ENCODE measurements around the gene ANP32A.
"Not testable (repeated sequence)": the region's sequence is repeated elsewhere in the genome, so short reads cannot be mapped to it uniquely, and the experiment has no call there.

The ANP32A gene

DNA sequence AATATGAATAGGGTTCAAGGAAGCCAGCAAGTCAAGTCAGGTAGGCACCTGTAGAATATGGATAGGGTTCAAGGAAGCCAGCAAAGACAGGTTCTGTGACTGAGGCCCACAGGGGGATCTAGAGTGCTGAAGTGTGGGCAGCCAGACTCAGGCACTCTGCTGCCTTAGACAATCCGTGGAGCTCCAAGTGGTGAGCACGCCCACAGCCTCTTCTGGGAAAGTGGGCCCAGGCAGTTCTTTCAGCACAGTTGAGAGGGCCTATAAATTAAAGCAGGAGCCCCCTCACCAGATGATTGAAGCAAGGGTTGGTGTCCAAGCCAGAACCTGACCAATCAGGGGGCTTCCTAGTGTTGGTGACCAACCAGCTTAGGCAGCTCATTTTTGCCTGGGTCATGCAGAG lies 51.0 kb downstream of the ANP32A start:
- H3K36me3 ChIP-seq (ENCODE audit: insufficient read depth, low read length): no peaks in the 10 kb centered on the region
- H3K4me1 ChIP-seq (ENCODE audit: control insufficient read depth, insufficient read depth, low read length, unreplicated experiment): peaks cover 9% of the 10 kb centered on the region
- no peaks in the 10 kb centered on the region for H3K79me2 ChIP-seq (ENCODE audit: control insufficient read depth, insufficient read depth, low read length, unreplicated experiment)

DNA sequence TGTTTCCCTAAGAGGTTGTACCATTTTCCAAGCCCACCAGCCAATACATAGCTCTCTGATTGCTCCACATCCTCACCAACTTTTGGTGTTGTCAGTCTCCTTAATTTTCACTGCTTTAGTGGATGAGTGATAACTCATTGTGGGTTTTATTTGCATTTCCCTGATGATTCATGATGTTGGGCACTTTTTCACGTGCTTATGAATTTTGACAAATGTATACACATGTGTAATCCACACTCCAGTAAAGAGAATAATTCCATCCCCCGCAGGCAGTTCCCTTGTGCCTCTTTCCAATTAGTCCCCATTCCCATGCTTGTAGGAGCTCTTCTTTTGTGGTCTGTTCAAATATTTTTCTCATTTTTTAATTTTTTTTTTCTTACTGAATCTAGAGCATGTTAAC lies 52.4 kb downstream of the ANP32A start:
- H3K27me3 ChIP-seq (ENCODE audit: insufficient read depth, low read length): no peaks in the 10 kb centered on the region
- H2AFZ ChIP-seq (ENCODE audit: low read length, unreplicated experiment): no peak overlapping the region
- no peaks in the 10 kb centered on the region for H3K79me2 ChIP-seq (ENCODE audit: control insufficient read depth, insufficient read depth, low read length, unreplicated experiment)
- no peak overlapping the region for H3K4me3 ChIP-seq (ENCODE audit: low read depth, low read length)
- H3K27ac ChIP-seq (ENCODE audit: low read depth, low read length): no peak overlapping the region
- H3K36me3 ChIP-seq (ENCODE audit: insufficient read depth, low read length): no peaks in the 10 kb centered on the region
- H3K4me1 ChIP-seq (ENCODE audit: control insufficient read depth, insufficient read depth, low read length, unreplicated experiment): peaks cover 9% of the 10 kb centered on the region

More for the DNA sequence above, 51.0 kb downstream of the ANP32A start:
- no peak overlapping the region for H2AFZ ChIP-seq (ENCODE audit: low read length, unreplicated experiment)
- H3K27ac ChIP-seq (ENCODE audit: low read depth, low read length): no peak overlapping the region
- H3K27me3 ChIP-seq (ENCODE audit: insufficient read depth, low read length): no peaks in the 10 kb centered on the region
- no peak overlapping the region for H3K4me3 ChIP-seq (ENCODE audit: low read depth, low read length)

DNA sequence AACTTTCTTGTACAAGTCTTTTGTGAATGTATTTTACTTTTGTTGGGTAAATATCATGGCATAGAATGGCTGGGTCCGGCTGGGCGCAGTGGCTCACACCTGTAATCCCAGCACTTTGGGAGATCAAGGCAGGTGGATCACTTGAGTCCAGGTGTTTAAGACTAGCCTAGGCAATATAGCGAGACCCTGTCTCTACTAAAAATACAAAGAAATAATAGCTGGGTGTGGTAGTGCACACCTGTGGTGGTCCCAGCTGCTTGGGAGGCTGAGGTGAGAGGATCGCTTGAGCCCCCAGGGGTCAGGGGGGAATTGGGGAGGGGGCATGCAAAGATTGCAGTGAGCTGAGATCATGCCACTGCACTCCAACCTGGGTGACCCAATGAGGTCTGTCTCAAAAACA lies 52.9 kb downstream of the ANP32A start:
- Histone ChIP-seq H3K36me3 (ENCODE audit: insufficient read depth, low read length) (no peaks in the 10 kb centered on the region), H3K27me3 (ENCODE audit: insufficient read depth, low read length) (no peaks in the 10 kb centered on the region), H3K27ac (ENCODE audit: low read depth, low read length) (no peak overlapping the region), H2AFZ (ENCODE audit: low read length, unreplicated experiment) (no peak overlapping the region), H3K79me2 (ENCODE audit: control insufficient read depth, insufficient read depth, low read length, unreplicated experiment) (no peaks in the 10 kb centered on the region), H3K4me1 (ENCODE audit: control insufficient read depth, insufficient read depth, low read length, unreplicated experiment) (peaks cover 9% of the 10 kb centered on the region), H3K4me3 (ENCODE audit: low read depth, low read length) (no peak overlapping the region)

DNA sequence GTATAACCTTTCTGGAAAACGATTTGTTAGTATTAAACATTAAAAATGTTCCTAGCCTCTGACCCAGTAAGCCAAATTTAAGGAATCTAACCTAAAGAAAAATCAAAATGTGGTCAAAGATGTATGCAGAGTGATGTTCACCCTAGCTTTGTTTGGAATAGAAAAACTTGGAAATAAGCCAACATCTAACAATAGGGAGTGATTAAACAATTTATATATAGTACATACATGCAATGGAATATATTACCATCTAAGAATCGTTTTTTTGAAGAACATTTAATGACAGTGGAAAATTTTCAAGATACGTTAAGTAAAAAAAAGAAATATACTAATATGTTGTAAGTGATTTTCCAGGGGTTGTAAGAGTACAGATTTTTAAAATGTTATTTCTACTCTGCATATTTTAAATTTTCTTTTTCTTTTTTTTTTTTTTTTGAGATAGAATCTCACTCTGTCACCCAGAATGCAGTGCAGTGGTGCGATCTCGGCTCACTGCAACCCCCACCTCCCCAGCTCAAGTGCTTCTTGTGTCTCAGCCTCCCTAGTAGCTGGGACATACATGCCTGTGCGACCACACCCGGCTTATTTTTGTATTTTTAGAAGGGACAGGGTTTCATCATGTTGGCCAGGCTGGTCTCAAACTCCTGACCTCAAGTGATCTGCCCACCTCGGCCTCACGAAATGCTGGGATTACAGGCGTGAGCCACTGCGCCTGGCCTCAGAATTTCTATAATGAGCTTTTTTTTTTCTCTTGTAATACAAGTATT lies 54.9 kb downstream of the ANP32A start:
- no peaks in the 10 kb centered on the region for H3K79me2 ChIP-seq (ENCODE audit: control insufficient read depth, insufficient read depth, low read length, unreplicated experiment)
- H3K4me3 ChIP-seq (ENCODE audit: low read depth, low read length): no peak overlapping the region
- H3K27me3 ChIP-seq (ENCODE audit: insufficient read depth, low read length): no peaks in the 10 kb centered on the region; the same call in 1 of the 2 replicates
- H3K36me3 ChIP-seq (ENCODE audit: insufficient read depth, low read length): no peaks in the 10 kb centered on the region
- H3K27ac ChIP-seq (ENCODE audit: low read depth, low read length): no peak overlapping the region
- H3K4me1 ChIP-seq (ENCODE audit: control insufficient read depth, insufficient read depth, low read length, unreplicated experiment): peaks cover 9% of the 10 kb centered on the region
- H2AFZ ChIP-seq (ENCODE audit: low read length, unreplicated experiment): no peak overlapping the region

DNA sequence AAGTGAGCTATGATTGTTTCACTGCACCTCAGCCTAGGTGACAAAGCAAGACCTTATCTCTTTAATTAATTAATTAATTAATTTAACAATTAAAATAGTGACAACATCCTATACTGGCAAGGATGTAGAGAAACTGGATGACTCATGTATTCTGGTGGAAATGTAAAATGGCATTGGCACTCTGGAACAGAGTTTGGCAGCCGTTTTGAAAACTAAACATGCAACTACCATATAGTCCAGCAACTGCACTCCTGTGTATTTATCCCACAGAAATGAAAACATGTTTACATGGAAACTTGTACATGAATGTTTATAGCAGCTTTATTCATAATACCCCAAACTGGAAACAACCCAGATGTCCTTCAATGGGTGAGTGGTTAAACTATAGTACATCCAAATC lies 56.6 kb downstream of the ANP32A start:
- no peaks in the 10 kb centered on the region; the same call in 1 of the 2 replicates for H3K27me3 ChIP-seq (ENCODE audit: insufficient read depth, low read length)

DNA sequence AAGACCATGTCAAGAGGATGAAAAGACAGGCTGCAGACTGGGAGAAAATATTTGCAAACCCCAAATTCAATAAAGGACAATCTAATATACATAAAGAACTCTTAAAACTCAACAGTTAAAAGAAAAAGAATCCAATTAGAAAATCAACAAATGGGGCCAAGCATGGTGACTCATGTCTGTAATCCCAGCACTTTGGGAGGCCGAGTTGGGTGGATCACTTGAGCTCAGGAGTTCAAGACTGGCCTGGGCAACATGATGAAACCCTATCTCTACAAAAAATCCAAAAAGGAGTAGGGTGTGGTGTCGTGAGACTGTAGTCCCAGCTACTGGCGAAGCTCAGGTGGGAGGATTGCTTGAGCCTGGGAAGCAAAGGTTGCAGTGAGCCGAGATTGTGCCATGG lies 57.6 kb downstream of the ANP32A start:
- H3K27ac ChIP-seq (ENCODE audit: low read depth, low read length): no peak overlapping the region
- H3K79me2 ChIP-seq (ENCODE audit: control insufficient read depth, insufficient read depth, low read length, unreplicated experiment): no peaks in the 10 kb centered on the region
- peaks cover 3% of the 10 kb centered on the region for H3K4me1 ChIP-seq (ENCODE audit: control insufficient read depth, insufficient read depth, low read length, unreplicated experiment)
- no peak overlapping the region for H3K4me3 ChIP-seq (ENCODE audit: low read depth, low read length)
- H3K36me3 ChIP-seq (ENCODE audit: insufficient read depth, low read length): no peaks in the 10 kb centered on the region
- H3K27me3 ChIP-seq (ENCODE audit: insufficient read depth, low read length): no peaks in the 10 kb centered on the region; the same call in 1 of the 2 replicates
- H2AFZ ChIP-seq (ENCODE audit: low read length, unreplicated experiment): no peak overlapping the region

More for the DNA sequence above, 56.6 kb downstream of the ANP32A start:
- Histone ChIP-seq H3K79me2 (ENCODE audit: control insufficient read depth, insufficient read depth, low read length, unreplicated experiment) (no peaks in the 10 kb centered on the region), H2AFZ (ENCODE audit: low read length, unreplicated experiment) (no peak overlapping the region), H3K4me1 (ENCODE audit: control insufficient read depth, insufficient read depth, low read length, unreplicated experiment) (peaks cover 9% of the 10 kb centered on the region), H3K36me3 (ENCODE audit: insufficient read depth, low read length) (no peaks in the 10 kb centered on the region), H3K27ac (ENCODE audit: low read depth, low read length) (no peak overlapping the region), H3K4me3 (ENCODE audit: low read depth, low read length) (no peak overlapping the region)

DNA sequence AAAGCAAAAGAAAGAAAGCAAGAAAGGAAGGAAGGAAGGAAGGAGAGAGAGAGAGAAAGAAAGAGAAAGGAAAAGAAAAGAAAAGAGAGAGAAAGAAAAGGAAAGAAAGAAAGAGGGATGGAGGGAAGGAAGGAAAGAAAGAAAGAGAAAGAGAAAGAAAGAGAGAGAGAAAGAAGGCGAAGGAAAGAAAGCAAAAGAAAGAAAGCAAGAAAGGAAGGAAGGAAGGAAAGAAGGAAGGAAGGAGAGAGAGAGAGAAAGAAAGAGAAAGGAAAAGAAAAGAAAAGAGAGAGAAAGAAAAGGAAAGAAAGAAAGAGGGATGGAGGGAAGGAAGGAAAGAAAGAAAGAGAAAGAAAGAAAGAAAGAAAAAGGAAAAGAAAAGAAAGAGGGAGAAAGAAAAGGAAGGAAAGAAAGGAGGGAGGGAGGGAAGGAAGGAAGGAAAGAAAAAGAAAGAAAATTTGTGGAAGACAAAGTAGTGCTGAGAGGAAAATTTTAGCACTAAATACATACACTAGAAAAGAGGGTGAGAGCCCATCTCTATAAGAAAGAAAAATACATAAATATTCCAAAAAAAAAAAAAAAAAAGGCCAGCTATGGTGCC lies 60.6 kb downstream of the ANP32A start:
- not testable (repeated sequence) for H2AFZ ChIP-seq (ENCODE audit: low read length, unreplicated experiment); H3K79me2 ChIP-seq (ENCODE audit: control insufficient read depth, insufficient read depth, low read length, unreplicated experiment); H3K4me1 ChIP-seq (ENCODE audit: control insufficient read depth, insufficient read depth, low read length, unreplicated experiment); H3K36me3 ChIP-seq (ENCODE audit: insufficient read depth, low read length); H3K27ac ChIP-seq (ENCODE audit: low read depth, low read length); H3K4me3 ChIP-seq (ENCODE audit: low read depth, low read length); H3K27me3 ChIP-seq (ENCODE audit: insufficient read depth, low read length)

DNA sequence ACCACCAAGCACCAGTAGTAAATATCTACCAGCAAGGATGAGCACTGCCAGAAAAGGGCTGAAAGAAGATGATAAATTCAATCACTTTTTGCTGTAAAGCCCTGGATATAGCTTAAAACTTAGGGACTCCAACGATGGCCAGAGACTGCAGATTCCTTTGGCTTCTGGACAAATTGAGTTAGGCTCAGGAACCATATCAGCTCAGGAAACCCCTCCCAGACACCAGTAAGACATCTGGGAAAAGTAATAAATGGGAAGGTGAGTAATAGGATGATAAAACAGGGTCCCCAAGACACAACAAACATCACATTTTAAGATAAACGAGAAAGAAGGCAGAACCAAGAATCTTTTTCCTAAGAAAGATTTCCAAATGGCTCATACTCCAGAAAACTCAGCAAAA lies 65.0 kb downstream of the ANP32A start:
- Histone ChIP-seq H2AFZ (ENCODE audit: low read length, unreplicated experiment) (no peak overlapping the region), H3K79me2 (ENCODE audit: control insufficient read depth, insufficient read depth, low read length, unreplicated experiment) (no peaks in the 10 kb centered on the region), H3K4me3 (ENCODE audit: low read depth, low read length) (no peak overlapping the region), H3K4me1 (ENCODE audit: control insufficient read depth, insufficient read depth, low read length, unreplicated experiment) (no peaks in the 10 kb centered on the region), H3K36me3 (ENCODE audit: insufficient read depth, low read length) (no peaks in the 10 kb centered on the region), H3K27ac (ENCODE audit: low read depth, low read length) (no peak overlapping the region), H3K27me3 (ENCODE audit: insufficient read depth, low read length) (0 out of 2 replicates have a peak, but pooled peaks cover 3% of the 10 kb centered on the region)

DNA sequence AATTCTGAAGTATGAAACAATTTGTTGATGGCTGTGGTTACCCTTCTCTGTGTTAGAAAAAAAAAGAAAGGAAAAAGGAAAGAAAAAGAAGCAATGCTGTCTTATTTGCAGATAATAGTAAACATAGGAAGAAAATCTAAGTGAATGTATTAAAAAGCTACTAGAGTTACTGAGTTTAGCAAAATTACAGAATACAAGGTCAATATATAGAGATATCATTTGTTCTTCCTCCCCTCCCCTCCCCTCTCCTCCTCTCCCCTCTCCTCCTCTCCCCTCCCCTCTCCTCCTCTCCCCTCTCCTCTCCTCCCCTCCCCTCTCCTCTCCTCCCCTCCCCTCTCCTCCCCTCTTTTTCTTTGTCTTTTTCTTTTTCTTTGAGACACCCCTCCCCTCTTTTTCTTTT lies 69.1 kb downstream of the ANP32A start:
- Histone ChIP-seq H3K4me3 (ENCODE audit: low read depth, low read length) (no peak overlapping the region), H3K27me3 (ENCODE audit: insufficient read depth, low read length) (peaks cover 11% of the 10 kb centered on the region; the same call in 1 of the 2 replicates), H3K79me2 (ENCODE audit: control insufficient read depth, insufficient read depth, low read length, unreplicated experiment) (no peaks in the 10 kb centered on the region), H3K36me3 (ENCODE audit: insufficient read depth, low read length) (no peaks in the 10 kb centered on the region), H3K4me1 (ENCODE audit: control insufficient read depth, insufficient read depth, low read length, unreplicated experiment) (no peaks in the 10 kb centered on the region), H3K27ac (ENCODE audit: low read depth, low read length) (no peak overlapping the region), H2AFZ (ENCODE audit: low read length, unreplicated experiment) (no peak overlapping the region)

DNA sequence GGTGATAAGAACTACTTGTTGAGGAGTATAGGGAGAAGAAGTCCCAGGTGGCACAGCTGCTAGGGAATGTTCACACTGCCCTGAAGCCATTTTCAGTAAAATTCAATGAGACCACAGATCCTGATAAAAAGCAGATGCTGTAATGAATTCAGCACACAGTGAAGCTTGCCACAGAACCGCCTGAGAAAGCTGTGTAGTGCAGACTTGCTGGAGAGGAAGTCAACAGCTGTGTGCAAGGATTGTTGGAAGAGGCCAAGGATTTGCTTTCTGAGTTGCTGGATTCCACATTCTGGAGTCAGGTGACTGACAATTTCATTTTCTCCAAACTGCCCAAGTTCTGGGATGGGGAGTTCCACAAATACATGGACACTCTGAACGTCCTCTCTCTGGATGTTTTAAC lies 70.9 kb downstream of the ANP32A start:
- no peak overlapping the region for H3K4me3 ChIP-seq (ENCODE audit: low read depth, low read length)
- H3K36me3 ChIP-seq (ENCODE audit: insufficient read depth, low read length): no peaks in the 10 kb centered on the region
- no peak overlapping the region for H2AFZ ChIP-seq (ENCODE audit: low read length, unreplicated experiment)
- no peak overlapping the region for H3K27ac ChIP-seq (ENCODE audit: low read depth, low read length)
- H3K4me1 ChIP-seq (ENCODE audit: control insufficient read depth, insufficient read depth, low read length, unreplicated experiment): no peaks in the 10 kb centered on the region
- H3K79me2 ChIP-seq (ENCODE audit: control insufficient read depth, insufficient read depth, low read length, unreplicated experiment): no peaks in the 10 kb centered on the region
- H3K27me3 ChIP-seq (ENCODE audit: insufficient read depth, low read length): peaks cover 8% of the 10 kb centered on the region; the same call in 1 of the 2 replicates

DNA sequence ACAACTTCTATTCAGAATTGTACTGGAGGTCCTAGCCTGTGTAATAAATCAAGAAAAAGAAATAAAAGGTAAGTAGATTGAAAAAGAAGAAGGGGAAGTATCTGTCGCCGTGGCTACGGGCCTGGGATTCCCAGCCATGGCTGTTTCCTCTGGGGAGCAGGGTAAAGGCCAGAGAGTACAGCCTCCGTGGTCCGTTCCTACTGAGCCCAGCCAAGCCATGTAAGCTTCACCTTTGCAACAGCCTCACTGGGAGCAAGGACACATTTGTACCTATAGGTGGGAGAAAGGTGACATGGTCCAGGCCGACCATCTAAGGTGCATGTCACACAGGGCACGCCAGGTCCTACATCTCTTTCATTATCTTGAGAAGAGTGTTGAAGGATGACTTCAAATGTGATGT lies 71.3 kb downstream of the ANP32A start:
- no peaks in the 10 kb centered on the region for H3K79me2 ChIP-seq (ENCODE audit: control insufficient read depth, insufficient read depth, low read length, unreplicated experiment)
- H3K4me3 ChIP-seq (ENCODE audit: low read depth, low read length): no peak overlapping the region
- H3K36me3 ChIP-seq (ENCODE audit: insufficient read depth, low read length): no peaks in the 10 kb centered on the region
- H2AFZ ChIP-seq (ENCODE audit: low read length, unreplicated experiment): no peak overlapping the region
- H3K4me1 ChIP-seq (ENCODE audit: control insufficient read depth, insufficient read depth, low read length, unreplicated experiment): no peaks in the 10 kb centered on the region
- peaks cover 8% of the 10 kb centered on the region; the same call in 1 of the 2 replicates for H3K27me3 ChIP-seq (ENCODE audit: insufficient read depth, low read length)
- no peak overlapping the region for H3K27ac ChIP-seq (ENCODE audit: low read depth, low read length)

Measured in ACC112 (cell line).